HG02759 (cell line): ENCODE measurements around the gene ATP2B2.

ENCODE experiments used
- ATAC-seq: cut with Tn5 transposase; IDR thresholded peaks from one replicate; pipeline ENCODE4 v1.9.1; 2021; ENCODE audit warnings: mild to moderate bottlenecking, moderate library complexity; ENCODE audit not compliant: unreplicated experiment

ATP2B2 gene

DNA sequence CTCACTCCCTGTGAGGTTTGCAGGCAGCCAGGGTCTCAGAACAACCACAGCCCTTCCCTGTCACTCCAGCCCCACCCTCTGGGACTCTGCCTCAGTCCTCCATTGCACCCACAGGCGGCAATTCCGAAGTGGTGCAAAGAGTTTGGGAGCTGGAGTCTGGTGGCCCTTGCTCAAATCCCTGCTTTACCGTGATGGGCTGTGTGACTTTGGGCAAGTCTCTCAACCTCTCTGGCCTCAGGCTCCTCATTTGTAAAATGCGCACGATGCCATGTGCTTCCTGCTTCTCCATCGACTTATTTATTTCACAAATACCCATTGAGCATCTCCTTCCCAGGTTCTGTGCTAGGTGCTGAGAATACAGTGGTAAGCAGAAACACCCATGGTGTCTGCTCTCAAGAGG is 7.3 kb upstream of the ATP2B2 start:
- ATAC-seq = no peak

- ATAC-seq = no peak
Measured at GRCh38 chr3:10511809-10512494, 6.6 kb upstream of the ATP2B2 start.

DNA sequence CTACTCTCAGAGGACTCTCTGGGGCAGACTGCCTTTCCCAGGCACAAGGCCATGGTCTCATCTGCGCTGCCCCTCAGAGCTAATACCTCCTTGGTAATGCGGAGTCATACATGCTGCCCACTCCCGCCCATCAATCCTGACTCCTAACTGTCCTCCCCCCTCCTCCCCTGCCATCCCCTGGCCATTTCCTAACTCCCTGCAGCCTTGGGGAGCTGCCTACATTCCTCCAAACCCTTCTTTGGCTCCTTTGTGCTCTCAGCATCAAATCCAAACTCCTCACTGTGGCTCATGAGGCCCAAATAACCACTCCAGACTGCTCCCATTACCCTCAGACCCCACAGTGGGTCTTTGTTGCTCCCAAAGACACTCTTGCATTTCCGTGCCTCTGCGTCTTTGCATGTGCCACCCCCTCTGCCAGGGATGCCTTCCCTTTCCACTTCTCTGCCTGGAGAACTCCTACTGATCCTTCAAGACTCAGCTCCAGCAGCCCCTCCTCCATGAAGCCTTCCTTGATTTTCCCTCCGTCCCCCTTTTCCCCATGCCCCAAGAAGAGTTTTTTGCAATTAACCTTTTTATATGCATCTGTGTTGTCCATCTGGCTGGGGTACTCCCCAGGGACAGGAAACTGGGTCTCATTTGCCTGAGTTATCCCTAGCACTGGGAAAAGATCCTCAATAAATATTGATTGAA is 5.5 kb upstream of the ATP2B2 start:
- ATAC-seq = no peak

DNA sequence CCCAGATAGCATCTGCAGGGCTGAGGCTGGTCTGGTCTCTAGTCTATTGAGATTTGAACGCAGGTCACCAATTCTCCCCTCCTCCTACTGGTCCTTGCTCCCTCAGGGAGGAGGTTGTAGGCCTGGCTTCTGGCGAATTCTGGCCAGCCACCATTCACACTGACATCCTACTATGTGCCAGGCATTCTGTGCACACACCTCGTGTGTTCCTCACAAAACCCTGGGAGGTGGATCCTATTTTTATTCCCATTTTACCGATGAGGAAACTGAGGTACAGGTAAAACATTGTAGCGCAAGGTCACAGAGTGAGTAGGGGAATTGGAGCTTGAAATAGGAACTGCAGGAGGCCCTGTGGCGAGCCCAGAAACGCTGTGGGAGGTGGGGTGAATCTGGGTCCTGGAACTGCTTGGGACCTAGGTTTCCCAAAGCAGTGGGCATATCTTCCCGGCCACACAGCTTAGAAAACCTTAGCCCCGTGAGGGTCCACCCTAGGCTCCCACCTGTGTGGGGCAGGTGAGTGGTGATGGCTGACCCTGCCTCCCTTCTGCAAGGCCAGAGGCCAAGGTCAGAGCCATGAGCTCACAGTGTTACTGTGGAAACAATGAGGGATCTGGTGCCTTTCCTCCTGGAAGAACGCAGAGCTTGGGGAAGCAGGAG is 4.8 kb upstream of the ATP2B2 start:
- ATAC-seq = no peak

DNA sequence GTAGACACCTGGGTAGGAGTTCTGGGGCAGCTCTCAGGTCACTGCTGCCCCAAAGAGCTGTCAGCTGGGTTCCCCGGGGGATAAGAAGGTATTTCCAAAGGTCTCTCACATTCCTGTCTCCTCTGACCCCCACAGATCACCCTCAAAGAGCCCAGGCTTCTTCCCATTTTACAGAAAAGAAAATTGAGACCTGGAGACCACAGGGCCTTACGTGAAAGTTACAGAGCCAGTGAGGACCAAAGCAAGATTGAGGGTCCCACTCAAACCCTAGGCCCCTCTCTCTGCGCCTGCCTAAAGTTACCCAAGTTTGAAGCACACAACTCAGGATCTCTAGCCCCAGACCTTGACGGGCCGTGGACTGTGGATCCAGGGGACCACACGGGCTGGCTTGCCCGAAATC is 3.9 kb upstream of the ATP2B2 start:
- ATAC-seq = no peak

- ATAC-seq = no peak
Measured at GRCh38 chr3:10508619-10509260, 3.4 kb upstream of the ATP2B2 start.

DNA sequence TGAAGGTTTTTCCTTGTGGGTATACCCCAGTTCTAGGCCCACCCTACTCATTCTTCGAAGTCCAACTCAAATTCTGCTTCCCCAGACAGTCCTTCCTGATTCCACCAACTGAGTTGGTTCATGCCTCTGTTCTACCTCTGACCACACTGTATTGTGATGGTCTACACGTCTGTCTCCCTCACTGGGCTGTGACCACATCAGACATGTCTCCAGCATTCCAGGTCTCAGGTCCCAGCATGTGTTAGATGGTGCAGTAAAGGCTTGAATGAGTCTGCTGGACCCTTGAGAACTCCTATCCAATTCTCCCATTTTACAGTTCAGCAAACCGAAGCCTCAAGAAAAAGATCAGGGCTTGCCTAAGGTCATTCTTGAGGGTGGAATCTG is 2.8 kb upstream of the ATP2B2 start:
- no peak for ATAC-seq

- no peak for ATAC-seq
Measured at GRCh38 chr3:10507331-10507730, 1.9 kb upstream of the ATP2B2 start.

GRCh38 chr3:10506696-10507095 is 1.3 kb upstream of the ATP2B2 start:
- ATAC-seq = no peak

DNA sequence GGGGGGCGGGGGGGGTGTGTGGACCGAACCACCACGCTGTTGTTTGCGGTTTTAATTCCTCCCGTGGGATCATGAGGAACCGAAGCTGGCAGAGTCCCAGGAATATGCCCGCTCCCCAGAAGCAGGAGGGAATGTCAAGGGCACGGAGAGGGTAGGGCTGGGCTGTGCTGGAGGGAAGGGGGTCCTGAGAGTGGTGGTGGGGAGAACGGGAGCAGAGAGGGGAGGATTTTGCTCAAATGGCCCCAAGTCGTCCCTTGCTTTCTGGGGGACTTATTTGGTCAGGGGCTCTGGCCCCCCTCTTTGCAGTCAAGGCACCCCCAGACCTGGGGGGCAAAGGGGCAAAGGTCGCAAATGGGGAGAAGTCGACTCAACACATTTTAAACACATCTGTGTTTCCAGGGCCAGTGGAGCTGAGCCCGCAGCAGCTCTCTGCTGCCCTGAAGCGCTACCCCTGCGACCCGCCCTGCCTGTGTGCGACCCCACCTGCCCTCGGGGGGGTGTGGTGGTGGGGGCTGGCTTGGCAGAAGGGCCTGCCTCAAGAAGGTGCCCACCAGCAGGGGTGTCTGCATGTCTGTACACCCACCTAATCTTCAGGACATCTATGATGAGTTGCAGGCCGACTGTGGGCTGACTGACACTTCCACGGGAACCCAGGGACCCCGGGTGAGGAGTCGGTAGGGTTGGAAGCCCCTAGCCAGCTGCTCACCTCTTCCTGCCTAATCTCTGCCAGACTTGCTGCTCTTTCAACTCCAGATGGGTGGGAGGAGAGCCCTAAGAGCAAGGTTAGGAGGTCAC is 602 bp upstream of the ATP2B2 start:
- ATAC-seq = no peak

GRCh38 chr3:10504171-10505049 is 976 bp downstream of the ATP2B2 start:
- ATAC-seq = no peak

GRCh38 chr3:10503217-10503796 is 2.1 kb downstream of the ATP2B2 start:
- no peak for ATAC-seq

DNA sequence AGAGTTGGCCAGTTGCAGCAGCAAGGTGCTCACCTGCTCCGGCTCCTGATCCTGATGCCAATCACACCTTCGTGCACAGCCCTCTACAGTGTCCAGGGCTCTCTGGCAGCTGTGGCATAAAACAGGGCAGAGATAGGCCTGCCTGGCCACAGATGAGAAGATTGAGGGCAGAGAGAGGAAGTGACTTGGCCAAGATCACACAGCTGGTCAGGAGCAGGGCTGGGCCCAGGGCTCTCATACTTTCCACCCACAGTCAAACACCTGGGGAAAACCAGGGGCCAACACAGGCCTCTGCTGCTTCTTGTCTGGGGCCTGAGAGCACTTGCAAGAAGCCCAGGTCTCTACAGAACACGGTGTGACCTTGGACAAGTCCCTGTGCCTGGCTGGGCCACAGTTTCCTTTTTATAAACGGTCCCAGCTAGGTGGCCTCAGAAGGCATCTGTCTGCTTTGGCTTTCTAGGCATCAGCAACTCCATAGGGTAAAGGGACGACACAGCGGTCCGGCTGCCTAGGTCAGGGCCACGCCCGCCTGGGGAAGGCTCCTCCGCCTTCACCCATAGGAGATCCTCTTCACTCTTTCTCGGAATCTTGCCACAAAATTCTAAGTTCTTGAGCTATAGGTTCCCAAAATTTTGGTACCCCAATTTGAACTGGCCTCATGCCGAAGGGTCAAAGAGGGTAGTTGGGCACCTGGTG is 3.1 kb downstream of the ATP2B2 start:
- ATAC-seq = no peak

GRCh38 chr3:10501664-10502052 is 3.7 kb downstream of the ATP2B2 start:
- no peak for ATAC-seq

- no peak for ATAC-seq
Measured at GRCh38 chr3:10500717-10501663, 4.4 kb downstream of the ATP2B2 start.

GRCh38 chr3:10498271-10498670 is 7.1 kb downstream of the ATP2B2 start:
- ATAC-seq = no peak

- ATAC-seq = no peak
Measured at GRCh38 chr3:10497439-10497838, 7.9 kb downstream of the ATP2B2 start.
